Measurements from ENCODE around the gene RHBDD3.
"Not testable (repeated sequence)": the region's sequence is repeated elsewhere in the genome, so short reads cannot be mapped to it uniquely, and the experiment has no call there.

The RHBDD3 gene

DNA sequence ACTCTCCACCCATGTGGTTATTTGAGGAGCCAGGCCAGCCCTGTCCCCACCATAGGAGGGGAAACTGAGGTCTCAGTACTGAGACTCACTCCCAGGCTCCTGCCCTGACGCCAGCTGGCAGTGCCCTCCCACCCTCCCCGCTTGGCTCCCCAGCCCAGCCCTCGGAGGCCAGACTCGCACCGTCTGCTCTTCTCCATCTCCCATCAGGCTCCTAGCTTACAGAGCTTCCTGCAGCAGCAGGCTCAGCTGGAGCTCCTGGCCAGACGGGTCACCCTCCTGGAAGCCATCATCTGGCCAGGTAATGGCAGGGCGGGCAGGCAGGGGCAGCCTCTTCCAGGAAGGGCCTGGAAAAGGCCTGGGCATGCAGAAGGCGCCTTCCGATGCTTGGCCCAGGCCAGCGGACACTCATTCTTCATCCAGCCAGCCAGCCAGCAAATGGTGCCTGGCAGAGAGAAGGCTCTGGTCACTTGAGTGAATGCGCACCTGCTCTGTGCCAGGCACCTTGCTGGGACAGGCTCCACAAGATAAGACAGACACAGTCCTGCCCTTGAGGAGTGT, 12.6 kb downstream of the RHBDD3 start:
- no peak overlapping the region for H3K4me3 ChIP-seq (ENCODE audit: low read length)
- TF ChIP-seq ZNF274 (IDR thresholded peaks at IDR 0.05; ENCODE audit: low read depth, low read length): no peak

DNA sequence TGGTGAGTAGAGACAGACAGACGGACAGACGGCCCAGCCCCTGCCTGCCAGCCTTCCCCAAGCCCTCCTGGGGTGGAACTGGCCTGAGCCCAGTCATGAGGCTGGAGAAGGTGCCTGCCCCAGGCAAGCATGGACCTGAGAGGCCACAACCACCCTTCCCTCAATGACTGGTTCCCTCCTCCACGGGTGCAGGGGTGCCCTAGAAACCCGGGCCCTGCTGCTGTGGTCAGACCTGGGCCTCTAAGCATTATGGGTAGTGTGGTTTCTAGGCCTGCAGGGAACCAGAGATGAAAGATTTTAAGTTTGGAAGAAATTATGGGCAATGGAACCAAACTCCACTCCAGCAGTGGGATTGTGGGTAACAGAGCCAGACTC, 13.5 kb downstream of the RHBDD3 start:
- TF ChIP-seq ZNF274 (IDR thresholded peaks at IDR 0.05; ENCODE audit: low read depth, low read length): no peak
- H3K4me3 ChIP-seq (ENCODE audit: low read length): no peak overlapping the region

DNA sequence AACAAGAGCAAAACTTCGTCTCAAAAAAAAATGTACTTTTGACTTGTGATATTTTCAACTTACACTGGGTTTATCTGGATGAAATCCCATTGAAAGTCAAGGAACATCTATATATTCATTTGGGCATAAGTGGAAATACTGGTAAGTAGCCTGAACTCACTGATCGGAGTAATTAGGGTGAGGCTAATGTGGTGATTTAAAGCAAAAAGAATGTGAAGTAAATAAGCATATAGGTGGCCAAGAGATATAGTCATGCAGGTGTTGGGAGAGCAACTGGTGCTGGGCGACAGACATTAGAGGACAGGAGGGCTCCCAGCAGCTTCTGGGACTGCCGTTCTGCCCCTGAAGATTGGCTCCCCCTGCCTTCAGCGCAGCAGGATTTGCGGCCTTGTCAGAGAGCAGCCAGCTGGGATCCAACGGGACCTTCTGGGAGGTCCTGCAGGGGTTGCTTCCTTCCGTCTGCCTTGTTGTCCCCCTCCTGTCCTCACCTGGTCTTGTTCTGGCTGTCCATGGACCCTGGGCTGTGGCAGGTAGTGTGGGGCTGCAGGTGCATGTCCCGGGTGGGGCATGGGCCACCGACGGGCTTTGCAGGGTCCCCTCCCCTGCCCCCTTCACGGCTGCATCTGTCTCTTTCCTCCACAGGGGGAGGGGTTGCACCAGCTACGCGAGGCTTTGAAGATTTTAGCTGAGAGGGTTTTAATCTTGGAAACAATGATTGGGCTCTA, 14.1 kb downstream of the RHBDD3 start:
- no peak overlapping the region for H3K4me3 ChIP-seq (ENCODE audit: low read length)
- TF ChIP-seq ZNF274 (IDR thresholded peaks at IDR 0.05; ENCODE audit: low read depth, low read length): no peak

DNA sequence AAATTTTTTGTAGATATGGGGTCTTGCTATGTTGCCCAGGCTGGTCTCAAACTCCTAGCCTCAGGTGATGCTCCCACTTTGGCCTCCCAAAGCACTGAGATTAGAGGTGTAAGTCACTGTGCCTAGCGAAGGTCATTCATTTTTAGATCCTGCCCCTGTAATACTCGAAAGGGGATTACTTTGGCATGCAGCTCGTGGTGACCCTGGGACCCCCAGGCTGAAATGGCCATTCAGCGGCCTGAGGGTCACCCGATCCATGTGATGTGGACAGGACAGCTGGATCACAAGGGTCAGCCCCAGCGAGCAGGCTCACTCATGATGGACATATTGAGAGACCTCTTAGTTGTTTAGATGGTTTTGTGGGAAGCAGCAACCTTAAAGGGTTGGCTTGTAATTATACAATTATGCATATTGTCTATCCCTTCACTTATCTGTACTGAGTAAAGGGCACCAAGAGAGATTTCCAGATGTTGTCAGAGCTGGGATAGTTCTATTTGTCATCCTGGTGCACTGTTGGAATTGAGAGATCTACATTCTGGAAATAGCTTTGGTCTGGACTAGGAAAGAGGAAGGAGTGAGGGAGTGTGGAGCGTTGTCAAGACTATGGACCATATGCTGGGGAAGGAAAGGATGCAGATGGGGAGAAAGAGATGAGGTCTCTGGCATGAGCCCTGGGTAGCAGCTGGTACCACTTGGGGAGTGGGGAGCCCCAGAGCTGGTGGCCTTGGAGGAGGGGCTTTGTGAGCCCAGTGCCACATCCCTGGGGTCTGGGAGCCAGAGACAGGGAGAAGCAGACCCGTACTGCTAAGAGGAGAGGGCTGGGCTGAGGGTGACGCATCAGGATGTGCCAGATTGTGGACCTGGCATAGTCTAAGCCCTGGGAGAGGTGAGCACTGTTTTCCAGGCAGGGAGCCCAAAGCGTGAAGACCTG, 15.5 kb downstream of the RHBDD3 start:
- no peak for TF ChIP-seq ZNF274 (IDR thresholded peaks at IDR 0.05; ENCODE audit: low read depth, low read length)

DNA sequence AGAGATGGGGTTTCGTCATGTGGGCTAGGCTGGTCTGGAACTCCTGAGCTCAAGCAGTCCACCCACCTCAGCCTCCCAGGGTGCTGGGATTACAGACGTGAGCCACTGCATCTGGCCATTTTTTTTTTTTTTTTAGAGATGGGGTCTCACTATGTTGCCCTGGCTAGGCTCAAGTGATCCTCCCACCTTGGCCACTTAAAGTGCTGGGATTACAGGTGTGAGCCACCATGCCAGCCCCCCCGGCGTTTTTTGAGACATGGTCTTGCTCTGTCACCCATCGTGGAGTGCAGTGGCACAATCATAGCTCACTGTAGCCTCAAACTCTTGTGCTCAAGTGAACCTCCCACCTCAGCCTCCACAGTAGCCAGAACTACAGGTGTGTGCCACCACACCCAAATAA, 16.5 kb downstream of the RHBDD3 start:
- TF ChIP-seq ZNF274 (IDR thresholded peaks at IDR 0.05; ENCODE audit: low read depth, low read length): no peak
- H3K4me3 ChIP-seq (ENCODE audit: low read length): no peak overlapping the region

More for the DNA sequence above, 15.5 kb downstream of the RHBDD3 start:
- no peak overlapping the region for H3K4me3 ChIP-seq (ENCODE audit: low read length)

DNA sequence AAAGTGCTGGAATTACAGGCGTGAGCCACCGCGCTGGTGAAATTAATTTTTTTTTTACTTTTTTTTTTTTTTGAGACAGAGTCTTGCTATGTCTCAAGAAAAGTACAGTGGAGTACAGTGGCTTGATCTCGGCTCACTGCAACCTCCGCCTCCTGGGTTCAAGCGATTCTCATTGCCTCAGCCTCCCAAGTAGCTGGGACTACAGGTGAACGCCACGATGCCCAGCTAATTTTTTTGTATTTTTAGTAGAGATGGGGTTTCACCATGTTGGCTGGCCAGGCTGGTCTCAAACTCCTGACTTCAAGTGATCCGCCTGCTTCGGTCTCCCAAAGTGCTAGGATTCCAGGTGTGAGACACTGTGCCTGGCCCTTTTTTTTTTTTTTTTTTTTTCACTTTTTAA, 19.9 kb downstream of the RHBDD3 start:
- not testable (repeated sequence) for H3K4me3 ChIP-seq (ENCODE audit: low read length)

DNA sequence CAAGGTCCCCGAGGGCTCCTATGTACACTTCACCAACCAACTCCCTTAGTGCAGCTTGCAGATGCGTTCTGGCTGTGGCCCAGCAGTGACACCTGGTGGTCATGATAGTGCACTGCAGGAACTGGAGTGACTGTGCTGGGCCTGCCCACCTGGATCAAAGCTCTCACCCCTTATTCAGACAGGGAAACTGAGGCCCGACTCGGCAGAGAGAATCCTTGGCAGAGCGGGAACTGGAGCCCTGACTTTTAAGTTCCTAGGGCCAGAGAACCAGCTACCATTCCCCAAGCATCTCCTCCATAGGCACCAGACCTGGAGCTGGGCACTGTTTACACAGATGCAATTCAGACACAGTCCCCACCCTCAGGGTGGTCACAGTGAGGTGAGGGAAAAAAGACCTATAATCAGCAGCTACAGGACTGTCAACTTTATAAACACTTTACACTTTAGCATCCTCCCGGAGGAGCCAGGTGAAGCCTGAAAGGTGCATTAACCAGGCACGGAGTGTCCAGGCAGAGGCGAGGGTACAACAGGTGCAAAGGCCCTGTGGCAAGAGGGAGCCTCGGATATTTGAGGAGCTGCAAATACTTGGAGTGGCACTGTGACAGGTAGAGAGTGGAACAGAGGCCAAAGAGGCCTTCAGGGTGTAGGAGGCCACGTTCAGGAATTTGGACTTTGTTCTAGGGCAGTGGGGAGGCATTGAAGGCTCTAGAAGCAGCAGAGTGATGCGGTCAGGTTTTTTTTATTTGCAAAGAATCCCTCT, 22.0 kb downstream of the RHBDD3 start:
- no peak for TF ChIP-seq ZNF274 (IDR thresholded peaks at IDR 0.05; ENCODE audit: low read depth, low read length)
- no peak overlapping the region for H3K4me3 ChIP-seq (ENCODE audit: low read length)

DNA sequence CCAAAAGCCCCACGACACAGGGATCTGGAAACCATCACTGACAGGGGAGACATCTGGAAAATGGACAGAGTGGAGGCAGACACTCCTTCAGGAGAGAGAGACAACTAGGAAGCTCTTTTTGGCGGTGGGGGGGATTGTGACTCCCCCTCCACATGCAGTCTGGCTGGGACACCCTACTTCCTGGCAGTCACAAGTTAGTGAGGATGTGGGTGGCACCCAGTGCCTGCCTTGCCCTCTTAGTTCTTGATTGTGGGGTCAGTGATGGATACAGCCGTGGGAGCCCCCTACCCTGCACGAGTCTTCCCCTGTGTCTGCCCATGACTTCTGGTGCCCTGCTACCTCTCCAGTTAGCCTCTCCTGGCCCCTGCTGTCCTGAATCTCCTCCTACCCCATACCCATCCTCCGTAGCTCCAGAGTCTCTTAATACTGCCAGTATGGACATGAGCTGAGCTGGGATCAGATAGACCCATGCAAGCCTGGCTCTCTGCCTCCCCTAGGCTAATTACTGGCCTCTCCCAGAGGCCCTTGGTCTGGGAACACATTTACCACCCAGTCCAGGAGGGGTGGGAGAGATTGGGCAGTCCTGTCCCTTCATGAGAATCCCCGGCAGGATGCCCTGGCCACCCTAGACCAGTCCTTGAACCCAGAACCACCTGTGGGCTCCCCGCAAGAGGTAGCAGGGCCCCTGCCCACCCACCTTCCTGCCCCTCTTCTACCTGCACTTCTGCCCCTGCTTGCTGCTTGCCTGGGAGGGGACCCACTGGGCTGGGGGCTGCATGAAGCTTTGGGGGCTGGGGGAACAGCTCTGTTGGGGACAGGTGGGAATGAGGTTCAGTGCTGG, 22.8 kb downstream of the RHBDD3 start:
- no peak for TF ChIP-seq ZNF274 (IDR thresholded peaks at IDR 0.05; ENCODE audit: low read depth, low read length)
- H3K4me3 ChIP-seq (ENCODE audit: low read length): no peak overlapping the region

DNA sequence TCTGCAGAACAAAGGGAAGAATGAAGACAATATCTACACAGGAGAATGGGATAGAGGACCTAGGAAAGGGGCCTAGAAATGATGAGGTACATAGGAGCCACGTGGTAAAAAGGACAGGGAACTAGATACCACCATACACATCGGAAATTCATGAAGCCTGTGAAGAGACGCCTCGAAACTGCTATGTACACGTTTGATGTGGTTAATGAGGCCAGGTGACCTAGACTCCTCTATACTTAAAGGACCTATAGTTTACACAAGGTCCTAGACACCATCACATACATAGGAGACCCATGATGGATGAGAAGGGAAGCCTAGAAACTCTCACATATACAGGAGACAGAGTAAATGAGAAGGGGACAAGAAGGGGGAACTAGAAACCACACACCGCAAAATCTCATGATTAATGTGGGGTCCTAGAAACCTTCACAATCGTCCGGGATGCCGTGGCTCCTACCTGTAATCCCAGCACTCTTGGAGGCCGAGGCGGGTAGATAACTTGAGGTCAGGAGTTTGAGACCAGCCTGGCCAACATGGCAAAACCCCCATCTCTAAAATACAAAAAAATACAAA, 23.8 kb downstream of the RHBDD3 start:
- H3K4me3 ChIP-seq (ENCODE audit: low read length): no peak overlapping the region
- TF ChIP-seq ZNF274 (IDR thresholded peaks at IDR 0.05; ENCODE audit: low read depth, low read length): no peak

DNA sequence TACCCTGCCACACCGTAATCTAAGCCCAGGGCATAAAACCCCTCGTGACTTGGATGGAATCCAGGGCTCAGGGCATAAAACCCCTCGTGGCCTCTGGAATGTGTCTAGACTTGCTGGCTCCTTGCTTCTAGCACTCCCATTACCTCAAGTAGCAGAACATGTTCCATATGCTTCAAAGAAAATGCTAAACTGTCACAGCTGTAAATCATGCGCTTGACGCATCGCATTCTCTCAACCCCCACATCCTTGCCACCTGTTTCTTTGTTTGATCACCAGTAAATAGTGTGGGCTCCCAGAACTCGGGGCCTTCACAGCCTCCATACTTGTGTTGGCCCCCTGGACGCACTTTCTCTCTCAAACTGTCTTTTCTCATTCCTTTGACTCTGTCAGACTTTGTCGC, 27.3 kb downstream of the RHBDD3 start:
- not testable (repeated sequence) for H3K4me3 ChIP-seq (ENCODE audit: low read length)

DNA sequence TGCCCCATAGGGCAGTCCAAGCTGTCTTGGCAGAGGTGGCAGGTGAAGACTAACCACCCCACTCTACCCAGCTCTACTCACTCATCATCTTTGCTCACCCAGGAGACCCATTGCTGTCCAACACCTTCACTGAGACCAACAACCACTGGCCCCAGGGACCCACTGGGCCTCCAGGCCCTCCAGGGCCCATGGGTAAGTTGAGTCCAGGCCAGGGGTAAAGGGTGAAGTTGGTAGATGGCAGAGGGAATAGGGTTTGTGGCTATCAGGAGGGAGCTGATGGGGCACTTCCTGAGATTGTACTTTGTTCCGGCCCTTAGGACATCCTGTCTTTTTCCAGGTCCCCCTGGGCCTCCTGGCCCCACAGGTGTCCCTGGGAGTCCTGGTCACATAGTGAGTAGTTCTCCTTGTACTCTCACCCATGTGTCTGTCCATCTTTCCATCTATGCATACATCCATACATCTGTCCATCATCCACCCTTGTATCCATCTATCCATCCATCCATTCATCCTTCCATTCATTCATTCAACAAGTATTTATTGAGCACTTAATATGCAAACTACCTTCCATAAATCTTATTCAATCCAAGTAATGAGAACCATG, 34.4 kb downstream of the RHBDD3 start:
- H3K4me3 ChIP-seq (ENCODE audit: low read length): no peak overlapping the region
- TF ChIP-seq ZNF274 (IDR thresholded peaks at IDR 0.05; ENCODE audit: low read depth, low read length): no peak

DNA sequence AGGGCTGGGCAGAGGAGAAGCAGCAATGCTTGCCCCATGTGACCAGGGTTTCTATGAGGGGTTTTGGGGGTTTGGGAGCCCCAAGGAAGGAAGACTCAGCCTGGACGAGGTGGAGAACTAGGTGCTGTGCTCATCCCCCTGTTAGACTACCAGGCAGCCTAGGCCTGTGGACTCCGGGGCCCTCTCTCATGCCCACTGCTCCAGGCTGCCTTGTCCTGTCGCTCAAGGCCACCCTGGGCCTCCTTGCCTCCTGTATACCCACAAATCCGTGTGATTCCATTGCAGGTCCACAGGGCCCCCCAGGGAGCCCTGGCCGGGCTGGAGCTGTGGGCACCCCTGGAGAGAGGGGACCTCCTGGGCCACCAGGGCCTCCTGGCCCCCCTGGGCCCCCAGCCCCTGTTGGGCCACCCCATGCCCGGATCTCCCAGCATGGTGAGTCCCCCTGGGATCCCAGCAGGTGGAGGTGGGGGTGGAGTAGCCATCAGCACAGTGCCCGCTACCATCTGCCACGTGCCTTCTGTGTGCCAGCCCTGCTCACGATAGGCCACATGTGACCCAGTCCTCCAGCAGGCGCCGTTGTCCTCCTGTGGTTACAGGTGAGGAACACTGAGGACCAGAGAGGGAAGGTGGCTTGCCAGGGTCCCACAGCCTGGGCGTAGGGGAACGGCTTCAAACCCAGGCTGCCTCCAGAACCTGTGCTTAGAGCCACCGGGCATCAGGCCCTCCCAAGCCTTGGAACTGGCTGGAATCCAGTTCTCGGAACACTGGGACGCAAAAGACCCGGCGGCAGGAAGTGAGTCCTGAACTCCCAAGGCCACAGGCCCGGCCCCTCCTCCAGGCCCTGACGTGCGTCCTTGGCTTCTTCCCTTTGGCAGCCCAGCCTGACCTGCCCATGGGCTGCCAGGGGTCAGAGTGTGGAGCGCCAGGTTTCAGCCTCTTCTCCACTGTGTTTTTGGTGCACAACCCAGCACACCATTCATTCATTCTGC, 35.5 kb downstream of the RHBDD3 start:
- H3K4me3 ChIP-seq (ENCODE audit: low read length): no peak overlapping the region
- TF ChIP-seq ZNF274 (IDR thresholded peaks at IDR 0.05; ENCODE audit: low read depth, low read length): no peak

Measured in GM08714 (cell line).